ENCODE data around the gene MEP1A.
A peak's percentile ranks its signal among the peaks of the same experiment; 100 is the strongest.
"Not testable (repeated sequence)": the region's sequence is repeated elsewhere in the genome, so short reads cannot be mapped to it uniquely, and the experiment has no call there.

MEP1A gene

GRCh38 chr6:46793138-46793537, at the start of gene MEP1A:
Gene MEP1A, plus strand, starts transcription at chr6:46793389. Its CDS starts 10 bp downstream, at chr6:46793399.
- Histone ChIP-seq H3K27me3 (ENCODE audit: control insufficient read depth, insufficient read depth, low read length) (no peaks in the 10 kb centered on the region), H3K9ac (ENCODE audit: low read length) (no peak within 1 kb of the TSS), H3K27ac (ENCODE audit: low read depth, low read length) (no peak within 1 kb of the TSS), H3K9me3 (ENCODE audit: control insufficient read depth, insufficient read depth, low read depth, low read length) (no peaks in the 10 kb centered on the region), H3K4me3 (ENCODE audit: low read depth, low read length) (no peak within 1 kb of the TSS), H3K36me3 (ENCODE audit: control insufficient read depth, insufficient read depth, low read length) (no peaks in the 10 kb centered on the region), H3K4me1 (ENCODE audit: control insufficient read depth, insufficient read depth, low read length) (no peaks in the 10 kb centered on the region)

GRCh38 chr6:46743425-46744158, 49.6 kb upstream of the MEP1A start:
- 0 out of 2 replicates have a peak, but pooled peaks cover 3% of the 10 kb centered on the region for H3K4me1 ChIP-seq (ENCODE audit: control insufficient read depth, insufficient read depth, low read length)
- no peaks in the 10 kb centered on the region for H3K36me3 ChIP-seq (ENCODE audit: control insufficient read depth, insufficient read depth, low read length)
- H3K27me3 ChIP-seq (ENCODE audit: control insufficient read depth, insufficient read depth, low read length) = no peaks in the 10 kb centered on the region
- no peak overlapping the region for H3K27ac ChIP-seq (ENCODE audit: low read depth, low read length)
- no peak overlapping the region for H3K4me3 ChIP-seq (ENCODE audit: low read depth, low read length)
- H3K9ac ChIP-seq (ENCODE audit: low read length) = no peak overlapping the region
- H3K9me3 ChIP-seq (ENCODE audit: control insufficient read depth, insufficient read depth, low read depth, low read length) = no peaks in the 10 kb centered on the region

GRCh38 chr6:46744159-46744725, 48.9 kb upstream of the MEP1A start:
- H3K4me1 ChIP-seq (ENCODE audit: control insufficient read depth, insufficient read depth, low read length); H3K9ac ChIP-seq (ENCODE audit: low read length); H3K4me3 ChIP-seq (ENCODE audit: low read depth, low read length): not testable (repeated sequence)

GRCh38 chr6:46745973-46746372, 47.2 kb upstream of the MEP1A start:
- peaks cover 9% of the 10 kb centered on the region for H3K4me1 ChIP-seq (ENCODE audit: control insufficient read depth, insufficient read depth, low read length)
- no peak overlapping the region for H3K4me3 ChIP-seq (ENCODE audit: low read depth, low read length)
- no peaks in the 10 kb centered on the region for H3K27me3 ChIP-seq (ENCODE audit: control insufficient read depth, insufficient read depth, low read length)
- no peak overlapping the region for H3K9ac ChIP-seq (ENCODE audit: low read length)
- H3K27ac ChIP-seq (ENCODE audit: low read depth, low read length) = no peak overlapping the region
- H3K36me3 ChIP-seq (ENCODE audit: control insufficient read depth, insufficient read depth, low read length) = no peaks in the 10 kb centered on the region
- no peaks in the 10 kb centered on the region for H3K9me3 ChIP-seq (ENCODE audit: control insufficient read depth, insufficient read depth, low read depth, low read length)

More at GRCh38 chr6:46744159-46744725, 48.9 kb upstream of the MEP1A start:
- H3K27me3 ChIP-seq (ENCODE audit: control insufficient read depth, insufficient read depth, low read length); H3K9me3 ChIP-seq (ENCODE audit: control insufficient read depth, insufficient read depth, low read depth, low read length); H3K27ac ChIP-seq (ENCODE audit: low read depth, low read length); H3K36me3 ChIP-seq (ENCODE audit: control insufficient read depth, insufficient read depth, low read length): not testable (repeated sequence)

GRCh38 chr6:46746696-46747095, 46.5 kb upstream of the MEP1A start, which contains the start of gene ANKRD66:
Gene ANKRD66, plus strand, starts transcription at chr6:46746933. Its CDS starts 5,016 bp downstream, at chr6:46751949.
- no peaks in the 10 kb centered on the region for H3K36me3 ChIP-seq (ENCODE audit: control insufficient read depth, insufficient read depth, low read length)
- H3K9me3 ChIP-seq (ENCODE audit: control insufficient read depth, insufficient read depth, low read depth, low read length) = no peaks in the 10 kb centered on the region
- no peaks in the 10 kb centered on the region for H3K27me3 ChIP-seq (ENCODE audit: control insufficient read depth, insufficient read depth, low read length)
- H3K4me3 ChIP-seq (ENCODE audit: low read depth, low read length) = no peak within 1 kb of the TSS
- no peak within 1 kb of the TSS for H3K9ac ChIP-seq (ENCODE audit: low read length)
- peaks cover 9% of the 10 kb centered on the region for H3K4me1 ChIP-seq (ENCODE audit: control insufficient read depth, insufficient read depth, low read length)
- no peak within 1 kb of the TSS for H3K27ac ChIP-seq (ENCODE audit: low read depth, low read length)

GRCh38 chr6:46748940-46749503, 44.2 kb upstream of the MEP1A start:
- no peaks in the 10 kb centered on the region for H3K27me3 ChIP-seq (ENCODE audit: control insufficient read depth, insufficient read depth, low read length)
- peaks cover 9% of the 10 kb centered on the region for H3K4me1 ChIP-seq (ENCODE audit: control insufficient read depth, insufficient read depth, low read length)
- no peaks in the 10 kb centered on the region for H3K36me3 ChIP-seq (ENCODE audit: control insufficient read depth, insufficient read depth, low read length)
- H3K9me3 ChIP-seq (ENCODE audit: control insufficient read depth, insufficient read depth, low read depth, low read length) = no peaks in the 10 kb centered on the region
- H3K9ac ChIP-seq (ENCODE audit: low read length) = no peak overlapping the region
- H3K4me3 ChIP-seq (ENCODE audit: low read depth, low read length) = no peak overlapping the region
- no peak overlapping the region for H3K27ac ChIP-seq (ENCODE audit: low read depth, low read length)

GRCh38 chr6:46749731-46750130, 43.5 kb upstream of the MEP1A start:
- Histone ChIP-seq H3K27ac (ENCODE audit: low read depth, low read length) (no peak overlapping the region), H3K4me3 (ENCODE audit: low read depth, low read length) (peak overlapping the region; percentile 27; the same call in 1 of the 2 replicates), H3K9me3 (ENCODE audit: control insufficient read depth, insufficient read depth, low read depth, low read length) (no peaks in the 10 kb centered on the region), H3K9ac (ENCODE audit: low read length) (no peak overlapping the region), H3K36me3 (ENCODE audit: control insufficient read depth, insufficient read depth, low read length) (no peaks in the 10 kb centered on the region), H3K4me1 (ENCODE audit: control insufficient read depth, insufficient read depth, low read length) (peaks cover 9% of the 10 kb centered on the region), H3K27me3 (ENCODE audit: control insufficient read depth, insufficient read depth, low read length) (no peaks in the 10 kb centered on the region)

GRCh38 chr6:46751658-46752057, 41.5 kb upstream of the MEP1A start:
- Histone ChIP-seq H3K9me3 (ENCODE audit: control insufficient read depth, insufficient read depth, low read depth, low read length) (no peaks in the 10 kb centered on the region), H3K9ac (ENCODE audit: low read length) (no peak overlapping the region), H3K4me1 (ENCODE audit: control insufficient read depth, insufficient read depth, low read length) (peaks cover 11% of the 10 kb centered on the region), H3K4me3 (ENCODE audit: low read depth, low read length) (no peak overlapping the region), H3K27ac (ENCODE audit: low read depth, low read length) (no peak overlapping the region), H3K27me3 (ENCODE audit: control insufficient read depth, insufficient read depth, low read length) (no peaks in the 10 kb centered on the region), H3K36me3 (ENCODE audit: control insufficient read depth, insufficient read depth, low read length) (no peaks in the 10 kb centered on the region)

GRCh38 chr6:46755865-46756264, 37.3 kb upstream of the MEP1A start:
- H3K4me1 ChIP-seq (ENCODE audit: control insufficient read depth, insufficient read depth, low read length) = peaks cover 7% of the 10 kb centered on the region
- no peak overlapping the region for H3K27ac ChIP-seq (ENCODE audit: low read depth, low read length)
- H3K9me3 ChIP-seq (ENCODE audit: control insufficient read depth, insufficient read depth, low read depth, low read length) = no peaks in the 10 kb centered on the region
- no peaks in the 10 kb centered on the region for H3K36me3 ChIP-seq (ENCODE audit: control insufficient read depth, insufficient read depth, low read length)
- H3K27me3 ChIP-seq (ENCODE audit: control insufficient read depth, insufficient read depth, low read length) = no peaks in the 10 kb centered on the region
- no peak overlapping the region for H3K4me3 ChIP-seq (ENCODE audit: low read depth, low read length)
- no peak overlapping the region for H3K9ac ChIP-seq (ENCODE audit: low read length)

GRCh38 chr6:46756469-46757213, 36.5 kb upstream of the MEP1A start:
- peaks cover 7% of the 10 kb centered on the region for H3K4me1 ChIP-seq (ENCODE audit: control insufficient read depth, insufficient read depth, low read length)
- H3K9ac ChIP-seq (ENCODE audit: low read length) = no peak overlapping the region
- H3K27me3 ChIP-seq (ENCODE audit: control insufficient read depth, insufficient read depth, low read length) = no peaks in the 10 kb centered on the region
- H3K4me3 ChIP-seq (ENCODE audit: low read depth, low read length) = no peak overlapping the region
- H3K27ac ChIP-seq (ENCODE audit: low read depth, low read length) = no peak overlapping the region
- no peaks in the 10 kb centered on the region for H3K9me3 ChIP-seq (ENCODE audit: control insufficient read depth, insufficient read depth, low read depth, low read length)
- no peaks in the 10 kb centered on the region for H3K36me3 ChIP-seq (ENCODE audit: control insufficient read depth, insufficient read depth, low read length)

GRCh38 chr6:46757214-46757596, 36.0 kb upstream of the MEP1A start:
- H3K4me1 ChIP-seq (ENCODE audit: control insufficient read depth, insufficient read depth, low read length) = peaks cover 7% of the 10 kb centered on the region
- no peak overlapping the region for H3K9ac ChIP-seq (ENCODE audit: low read length)
- H3K27me3 ChIP-seq (ENCODE audit: control insufficient read depth, insufficient read depth, low read length) = no peaks in the 10 kb centered on the region
- no peaks in the 10 kb centered on the region for H3K9me3 ChIP-seq (ENCODE audit: control insufficient read depth, insufficient read depth, low read depth, low read length)
- no peak overlapping the region for H3K27ac ChIP-seq (ENCODE audit: low read depth, low read length)
- H3K4me3 ChIP-seq (ENCODE audit: low read depth, low read length) = no peak overlapping the region
- no peaks in the 10 kb centered on the region for H3K36me3 ChIP-seq (ENCODE audit: control insufficient read depth, insufficient read depth, low read length)

All from HUES6 (cell line).